HG03457 (cell line): ENCODE results near the gene LAPTM4A.
A peak's percentile ranks its signal among the peaks of the same experiment; 100 is the strongest.

Experiments used
- ATAC-seq: cut with Tn5 transposase; IDR thresholded peaks from one replicate; pipeline ENCODE4 v1.9.1; 2021; ENCODE audit warnings: moderate number of reproducible peaks; ENCODE audit not compliant: unreplicated experiment

Gene LAPTM4A

DNA sequence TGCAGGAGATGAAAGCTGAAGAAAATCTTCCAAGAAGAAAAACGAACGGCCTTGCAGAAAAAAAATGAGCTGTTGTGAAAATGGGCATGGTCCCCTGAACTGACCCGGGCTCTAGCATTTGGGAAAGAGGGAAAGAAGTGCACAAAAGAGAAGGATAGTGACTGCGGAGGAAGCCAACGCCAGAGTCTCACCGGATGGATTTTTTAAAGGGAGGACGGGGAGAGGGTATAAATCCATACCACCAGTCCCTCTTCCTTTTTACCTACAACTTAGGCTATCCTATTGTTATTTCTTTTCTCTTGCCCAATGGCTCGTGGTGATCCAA, 62.1 kb downstream of the LAPTM4A start:
- ATAC-seq = no peak

GRCh38 chr2:19988600-19988999, 62.8 kb downstream of the LAPTM4A start:
- ATAC-seq = no peak

DNA sequence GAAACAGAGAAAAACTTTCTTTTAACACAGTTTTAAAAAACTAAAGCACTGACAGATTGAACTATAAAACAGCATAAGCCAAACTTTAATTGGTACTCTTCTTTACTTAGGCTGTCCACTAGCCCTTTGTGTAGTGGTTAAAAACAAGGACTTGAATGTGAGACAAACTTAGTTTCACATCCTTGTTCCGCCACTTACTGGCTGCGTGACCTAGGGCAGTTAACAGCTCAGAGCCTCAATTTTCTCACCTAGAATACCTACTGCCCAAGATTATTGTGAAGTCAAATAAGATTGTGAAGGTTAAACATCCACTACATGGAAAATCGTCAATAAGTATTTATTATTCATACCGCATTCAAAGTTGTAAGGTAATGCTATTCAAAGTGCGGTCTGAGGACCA, 63.5 kb downstream of the LAPTM4A start:
- peak; percentile 60 for ATAC-seq
